ENCODE results near the gene MPZL3. TPM values are rescaled to one million over a fixed set of nuclear protein-coding genes. Genes with fewer than 3 reads are reported as not detected.

The MPZL3 gene
- total RNA-seq (2014; rRNA removed; shearing (Covaris generic)), result 1.7 and 2.2 TPM in 2 replicates
- polyA plus RNA-seq (2015; cell fraction: cytosol; rRNA removed), result 3.2 and 3.4 TPM in 2 replicates
- 3.4 and 3.9 TPM in 2 replicates for polyA plus RNA-seq (2015; cell fraction: nucleus; rRNA removed)

- peak; percentile 76 for DNase-seq (ENCODE audit: low read depth)
These were observed at the start of gene MPZL3 for GRCh38 chr11:118251858-118252652. Gene MPZL3, minus strand, starts transcription at chr11:118252365. Its CDS starts 71 bp downstream, at chr11:118252294.

GRCh38 chr11:118301600-118302195, 49.5 kb upstream of the MPZL3 start:
- no peak for DNase-seq (ENCODE audit: low read depth)

- peak; percentile 42 for DNase-seq (ENCODE audit: low read depth)
These were observed 43.8 kb upstream of the MPZL3 start for GRCh38 chr11:118295815-118296454.

- DNase-seq (ENCODE audit: low read depth), result no peak
These were observed 43.0 kb upstream of the MPZL3 start for GRCh38 chr11:118295199-118295598.

- no peak for DNase-seq (ENCODE audit: low read depth)
These were observed 41.9 kb upstream of the MPZL3 start for GRCh38 chr11:118294053-118294452.

GRCh38 chr11:118291477-118292135, 39.4 kb upstream of the MPZL3 start:
- DNase-seq (ENCODE audit: low read depth), result no peak

GRCh38 chr11:118290923-118291322, 38.8 kb upstream of the MPZL3 start:
- DNase-seq (ENCODE audit: low read depth), result peak; percentile 57

- no peak for DNase-seq (ENCODE audit: low read depth)
These were observed 37.2 kb upstream of the MPZL3 start for GRCh38 chr11:118289401-118289800.

GRCh38 chr11:118287006-118287405, 34.8 kb upstream of the MPZL3 start:
- peak; percentile 52 for DNase-seq (ENCODE audit: low read depth)

- DNase-seq (ENCODE audit: low read depth), result no peak
These were observed 34.4 kb upstream of the MPZL3 start for GRCh38 chr11:118286545-118286944.

- DNase-seq (ENCODE audit: low read depth), result no peak
These were observed 31.7 kb upstream of the MPZL3 start for GRCh38 chr11:118283756-118284350.

GRCh38 chr11:118283037-118283636, 31.0 kb upstream of the MPZL3 start:
- no peak for DNase-seq (ENCODE audit: low read depth)

GRCh38 chr11:118282606-118283005, 30.4 kb upstream of the MPZL3 start:
- no peak for DNase-seq (ENCODE audit: low read depth)

GRCh38 chr11:118281284-118281683, 29.1 kb upstream of the MPZL3 start:
- no peak for DNase-seq (ENCODE audit: low read depth)

- peak; percentile 89 for DNase-seq (ENCODE audit: low read depth)
These were observed 25.1 kb upstream of the MPZL3 start for GRCh38 chr11:118277312-118277711.

- DNase-seq (ENCODE audit: low read depth), result no peak
These were observed 24.3 kb upstream of the MPZL3 start for GRCh38 chr11:118276422-118276821.

- DNase-seq (ENCODE audit: low read depth), result peak; percentile 84
These were observed 23.0 kb upstream of the MPZL3 start for GRCh38 chr11:118275176-118275575.

GRCh38 chr11:118274186-118274585, 22.0 kb upstream of the MPZL3 start:
- DNase-seq (ENCODE audit: low read depth), result no peak

- no peak for DNase-seq (ENCODE audit: low read depth)
These were observed 19.8 kb upstream of the MPZL3 start for GRCh38 chr11:118272001-118272400.

- DNase-seq (ENCODE audit: low read depth), result no peak
These were observed 15.3 kb upstream of the MPZL3 start for GRCh38 chr11:118267486-118267885.

- peak; percentile 24 for DNase-seq (ENCODE audit: low read depth)
These were observed 13.8 kb upstream of the MPZL3 start for GRCh38 chr11:118265954-118266353.

Measured in HT1080 (cell line).